ENCODE results near the gene LRIT2.

DNA sequence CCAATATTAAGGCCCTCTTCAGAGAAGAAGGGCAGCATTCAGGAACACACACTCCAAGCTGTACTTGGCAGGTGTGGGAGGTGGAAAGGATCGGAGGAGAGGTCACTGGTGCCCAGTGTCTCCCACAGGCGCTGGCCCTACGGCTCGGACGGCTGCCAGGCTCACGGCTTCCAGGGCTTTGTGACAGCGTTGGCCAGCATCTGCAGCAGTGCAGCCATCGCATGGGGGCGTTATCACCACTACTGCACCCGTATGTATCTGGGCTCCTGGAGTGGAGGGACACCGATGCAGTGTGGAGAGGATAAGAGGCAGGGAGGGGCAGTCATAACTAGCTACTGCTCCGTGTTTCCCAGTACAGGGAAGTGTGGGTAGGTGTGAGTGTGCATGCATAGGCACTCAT is 23.4 kb upstream of the LRIT2 start:
- TF ChIP-seq POLR2A (IDR thresholded peaks at IDR 0.05; ENCODE audit: low read length), result no peak
- TF ChIP-seq GATA1 (IDR thresholded peaks at IDR 0.05; ENCODE audit: low read depth, low read length), result no peak

Measured in erythroblast (primary cell).